Activated T-helper 2 cell treated with anti-CD3 and anti-CD28 coated beads, Interferon-gamma antibody, Interleukin-2, Interleukin-4, amounts not matched to agents 10 μg/mL and 5 μg/mL and 100 μg/mL, durations not matched to agents 14 hours and 24 hours and 36 hours (primary cell): ENCODE results near the gene MUC5B. TPM values are rescaled to one million over a fixed set of nuclear protein-coding genes. Genes with fewer than 3 reads are reported as not detected.

ENCODE experiments used
- DNase-seq: peaks from one replicate; pipeline ENCODE4 v3.0.0; 2021; ENCODE audit warnings: low spot score
- H3K27ac Mint-ChIP-seq: one replicate; pipeline ENCODE4 v1.8.0; 2021; ENCODE audit warnings: mixed read lengths
- H3K27me3 Mint-ChIP-seq: one replicate; pipeline ENCODE4 v1.8.0; 2021; ENCODE audit warnings: low read depth, mixed read lengths
- H3K36me3 Mint-ChIP-seq: one replicate; pipeline ENCODE4 v1.8.0; 2021; ENCODE audit warnings: low read depth, mixed read lengths
- H3K4me1 Mint-ChIP-seq: one replicate; pipeline ENCODE4 v1.8.0; 2021; ENCODE audit warnings: low read depth, mixed read lengths
- H3K4me3 Mint-ChIP-seq: one replicate; pipeline ENCODE4 v1.8.0; 2021; ENCODE audit warnings: low read depth, mild to moderate bottlenecking, moderate library complexity, mixed read lengths
- H3K9me3 Mint-ChIP-seq: one replicate; pipeline ENCODE4 v1.8.0; 2021; ENCODE audit warnings: mixed read lengths
- intact Hi-C: fragments of 100-400 bp; cut with micrococcal nuclease; formaldehyde crosslinking; loops from one replicate; pipeline ENCODE4 v1.15.1; 2023
- total RNA-seq: library from RNA; stranded (reverse); gene quantifications from 2 replicates; pipeline ENCODE4 v1.2.3, GENCODE V29; 2022

Gene MUC5B
- total RNA-seq, 1 donor from 2014 or later: not detected

- intact Hi-C loops: loop anchor here (5.0 kb wide), 1 partner anchor 225 kb away; no protein-coding TSS in a partner anchor
- Mint-ChIP-seq H3K36me3 (peaks cover 29% of the 10 kb centered on the region), H3K9me3 (no peaks in the 10 kb centered on the region), H3K4me3 (no peak overlapping the region), H3K27me3 (no peaks in the 10 kb centered on the region), H3K4me1 (no peaks in the 10 kb centered on the region), H3K27ac (no peak overlapping the region)
- DNase-seq: no peak
Observed at GRCh38 chr11:1292018-1292643, 69.3 kb downstream of the MUC5B start.

- no peaks in the 10 kb centered on the region for H3K9me3 Mint-ChIP-seq
- peaks cover 26% of the 10 kb centered on the region for H3K36me3 Mint-ChIP-seq
- H3K4me1 Mint-ChIP-seq: no peaks in the 10 kb centered on the region
- intact Hi-C loops: loop anchor here (5.0 kb wide), 1 partner anchor 224 kb away; no protein-coding TSS in a partner anchor
- DNase-seq: no peak
- no peak overlapping the region for H3K27ac Mint-ChIP-seq
- no peaks in the 10 kb centered on the region for H3K27me3 Mint-ChIP-seq
- H3K4me3 Mint-ChIP-seq: no peak overlapping the region
Observed at GRCh38 chr11:1292644-1293618, 70.1 kb downstream of the MUC5B start.

GRCh38 chr11:1293619-1294015, 70.8 kb downstream of the MUC5B start:
- Mint-ChIP-seq H3K9me3 (no peaks in the 10 kb centered on the region), H3K4me3 (no peak overlapping the region), H3K4me1 (no peaks in the 10 kb centered on the region), H3K27ac (no peak overlapping the region), H3K36me3 (peaks cover 20% of the 10 kb centered on the region), H3K27me3 (no peaks in the 10 kb centered on the region)
- intact Hi-C loops: loop anchor here (5.0 kb wide), 1 partner anchor 224 kb away; no protein-coding TSS in a partner anchor
- DNase-seq: no peak

- Mint-ChIP-seq H3K27ac (no peak overlapping the region), H3K4me3 (no peak overlapping the region), H3K9me3 (no peaks in the 10 kb centered on the region), H3K27me3 (no peaks in the 10 kb centered on the region), H3K4me1 (no peaks in the 10 kb centered on the region), H3K36me3 (peaks cover 7% of the 10 kb centered on the region)
- intact Hi-C loops: no loop called here
- DNase-seq: no peak
Observed at GRCh38 chr11:1295086-1295485, 72.2 kb downstream of the MUC5B start.

GRCh38 chr11:1295591-1295990, 72.7 kb downstream of the MUC5B start:
- Mint-ChIP-seq H3K4me1 (no peaks in the 10 kb centered on the region), H3K27me3 (no peaks in the 10 kb centered on the region), H3K4me3 (no peak overlapping the region), H3K9me3 (no peaks in the 10 kb centered on the region), H3K36me3 (peaks cover 7% of the 10 kb centered on the region), H3K27ac (no peak overlapping the region)
- intact Hi-C loops: no loop called here
- no peak for DNase-seq

- intact Hi-C loops: no loop called here
- peaks cover 7% of the 10 kb centered on the region for H3K36me3 Mint-ChIP-seq
- no peaks in the 10 kb centered on the region for H3K27me3 Mint-ChIP-seq
- no peak overlapping the region for H3K27ac Mint-ChIP-seq
- no peaks in the 10 kb centered on the region for H3K9me3 Mint-ChIP-seq
- no peaks in the 10 kb centered on the region for H3K4me1 Mint-ChIP-seq
- no peak for DNase-seq
- no peak overlapping the region for H3K4me3 Mint-ChIP-seq
Observed at GRCh38 chr11:1296287-1296686, 73.4 kb downstream of the MUC5B start.

GRCh38 chr11:1297011-1297575, 74.2 kb downstream of the MUC5B start:
- no peak for DNase-seq
- H3K27ac Mint-ChIP-seq: no peak overlapping the region
- no peaks in the 10 kb centered on the region for H3K4me1 Mint-ChIP-seq
- no peak overlapping the region for H3K4me3 Mint-ChIP-seq
- peaks cover 3% of the 10 kb centered on the region for H3K36me3 Mint-ChIP-seq
- no peaks in the 10 kb centered on the region for H3K9me3 Mint-ChIP-seq
- no peaks in the 10 kb centered on the region for H3K27me3 Mint-ChIP-seq
- intact Hi-C loops: no loop called here

GRCh38 chr11:1297576-1298473, 75.0 kb downstream of the MUC5B start:
- H3K4me3 Mint-ChIP-seq: no peak overlapping the region
- H3K4me1 Mint-ChIP-seq: no peaks in the 10 kb centered on the region
- no peak overlapping the region for H3K27ac Mint-ChIP-seq
- intact Hi-C loops: no loop called here
- no peak for DNase-seq
- no peaks in the 10 kb centered on the region for H3K27me3 Mint-ChIP-seq
- no peaks in the 10 kb centered on the region for H3K36me3 Mint-ChIP-seq
- H3K9me3 Mint-ChIP-seq: no peaks in the 10 kb centered on the region

GRCh38 chr11:1298695-1299492, 76.0 kb downstream of the MUC5B start:
- Mint-ChIP-seq H3K36me3 (no peaks in the 10 kb centered on the region), H3K4me1 (no peaks in the 10 kb centered on the region), H3K9me3 (no peaks in the 10 kb centered on the region), H3K4me3 (no peak overlapping the region), H3K27ac (no peak overlapping the region), H3K27me3 (no peaks in the 10 kb centered on the region)
- no peak for DNase-seq
- intact Hi-C loops: no loop called here

GRCh38 chr11:1299621-1300020, 76.8 kb downstream of the MUC5B start:
- no peaks in the 10 kb centered on the region for H3K27me3 Mint-ChIP-seq
- intact Hi-C loops: no loop called here
- DNase-seq: no peak
- H3K4me1 Mint-ChIP-seq: no peaks in the 10 kb centered on the region
- no peaks in the 10 kb centered on the region for H3K36me3 Mint-ChIP-seq
- H3K4me3 Mint-ChIP-seq: no peak overlapping the region
- H3K9me3 Mint-ChIP-seq: no peaks in the 10 kb centered on the region
- H3K27ac Mint-ChIP-seq: no peak overlapping the region

- Mint-ChIP-seq H3K36me3 (no peaks in the 10 kb centered on the region), H3K27ac (no peak overlapping the region), H3K4me1 (no peaks in the 10 kb centered on the region), H3K27me3 (no peaks in the 10 kb centered on the region), H3K4me3 (no peak overlapping the region), H3K9me3 (no peaks in the 10 kb centered on the region)
- no peak for DNase-seq
- intact Hi-C loops: no loop called here
Observed at GRCh38 chr11:1300121-1300520, 77.3 kb downstream of the MUC5B start.
